PFSK-1 (cell line): ENCODE data around the gene CDT1.

Source experiments
- FOXP2 ChIP-seq: optimal IDR thresholded peaks from 2 replicates; pipeline ENCODE3; 2011; ENCODE audit warnings: borderline replicate concordance, control low read depth, inconsistent platforms; ENCODE audit not compliant: insufficient read depth; ENCODE audit errors: extremely low read length, extremely low read depth
- POLR2AphosphoS5 ChIP-seq: IDR thresholded peaks from 2 replicates; pipeline ENCODE4 v1.6.1; 2012; ENCODE audit warnings: low read depth, mild to moderate bottlenecking, control low read depth, low read length, moderate library complexity
- SIN3A ChIP-seq: IDR thresholded peaks from 2 replicates; pipeline ENCODE4 v1.6.1; 2012; ENCODE audit warnings: mild to moderate bottlenecking, low read length, moderate library complexity, borderline replicate concordance; ENCODE audit not compliant: insufficient read depth
- TAF1 ChIP-seq: IDR thresholded peaks from 2 replicates; pipeline ENCODE4 v1.6.1; 2012; ENCODE audit warnings: low read length, control low read depth, borderline replicate concordance; ENCODE audit not compliant: insufficient read depth
- TF ChIP-seq, protein P1 (sequence below), 2 experiments: IDR thresholded peaks; 2 replicates each; pipeline versions ENCODE4 v1.6.1 to v1.8.0; 2011 to 2012; ENCODE audit warnings: low read depth in 2 of 2, low read length in 2 of 2, control low read depth in 1 of 2, inconsistent platforms in 1 of 2, mild to moderate bottlenecking in 1 of 2, moderate library complexity in 1 of 2; ENCODE audit not compliant: insufficient read depth in 1 of 2

Gene CDT1

DNA sequence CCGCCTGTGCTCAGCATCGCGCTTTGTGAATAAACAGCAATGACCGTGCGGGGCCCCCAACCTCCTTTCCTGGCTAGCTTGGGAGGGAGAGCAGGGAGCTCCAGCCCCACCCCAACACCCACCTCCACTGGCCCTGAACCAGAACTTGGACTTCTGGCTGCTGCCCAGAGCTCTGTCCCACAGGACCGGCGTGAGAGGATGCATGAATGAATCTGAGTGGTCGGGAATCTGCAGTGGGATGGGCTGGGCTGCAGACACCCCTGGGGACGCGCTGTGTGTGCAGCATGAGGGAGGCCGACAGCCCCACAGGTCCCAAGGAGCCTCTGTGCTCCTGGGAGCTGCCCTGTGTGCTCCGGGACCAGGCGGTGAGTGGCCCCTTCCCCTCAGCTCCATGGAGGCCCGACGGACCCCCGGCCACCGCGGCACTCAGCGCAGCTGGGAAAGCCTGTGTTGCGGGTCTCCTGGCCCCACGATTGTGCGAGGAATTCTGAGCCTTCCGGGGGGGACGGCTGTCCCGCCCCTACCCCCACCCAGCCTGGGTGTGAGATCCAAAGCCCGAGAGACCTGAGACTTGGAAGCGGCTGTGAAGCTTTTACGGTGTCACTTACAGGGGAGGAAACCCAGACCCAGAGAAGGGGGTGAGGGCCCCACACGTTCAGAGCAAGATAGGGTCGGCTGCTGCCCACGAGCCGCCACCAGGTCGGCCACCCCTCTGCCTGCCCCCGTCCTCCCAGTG is 24.0 kb upstream of the CDT1 start:
- no peak for TF ChIP-seq POLR2AphosphoS5
- TF ChIP-seq FOXP2 = no peak
- TF ChIP-seq, protein P1, sequence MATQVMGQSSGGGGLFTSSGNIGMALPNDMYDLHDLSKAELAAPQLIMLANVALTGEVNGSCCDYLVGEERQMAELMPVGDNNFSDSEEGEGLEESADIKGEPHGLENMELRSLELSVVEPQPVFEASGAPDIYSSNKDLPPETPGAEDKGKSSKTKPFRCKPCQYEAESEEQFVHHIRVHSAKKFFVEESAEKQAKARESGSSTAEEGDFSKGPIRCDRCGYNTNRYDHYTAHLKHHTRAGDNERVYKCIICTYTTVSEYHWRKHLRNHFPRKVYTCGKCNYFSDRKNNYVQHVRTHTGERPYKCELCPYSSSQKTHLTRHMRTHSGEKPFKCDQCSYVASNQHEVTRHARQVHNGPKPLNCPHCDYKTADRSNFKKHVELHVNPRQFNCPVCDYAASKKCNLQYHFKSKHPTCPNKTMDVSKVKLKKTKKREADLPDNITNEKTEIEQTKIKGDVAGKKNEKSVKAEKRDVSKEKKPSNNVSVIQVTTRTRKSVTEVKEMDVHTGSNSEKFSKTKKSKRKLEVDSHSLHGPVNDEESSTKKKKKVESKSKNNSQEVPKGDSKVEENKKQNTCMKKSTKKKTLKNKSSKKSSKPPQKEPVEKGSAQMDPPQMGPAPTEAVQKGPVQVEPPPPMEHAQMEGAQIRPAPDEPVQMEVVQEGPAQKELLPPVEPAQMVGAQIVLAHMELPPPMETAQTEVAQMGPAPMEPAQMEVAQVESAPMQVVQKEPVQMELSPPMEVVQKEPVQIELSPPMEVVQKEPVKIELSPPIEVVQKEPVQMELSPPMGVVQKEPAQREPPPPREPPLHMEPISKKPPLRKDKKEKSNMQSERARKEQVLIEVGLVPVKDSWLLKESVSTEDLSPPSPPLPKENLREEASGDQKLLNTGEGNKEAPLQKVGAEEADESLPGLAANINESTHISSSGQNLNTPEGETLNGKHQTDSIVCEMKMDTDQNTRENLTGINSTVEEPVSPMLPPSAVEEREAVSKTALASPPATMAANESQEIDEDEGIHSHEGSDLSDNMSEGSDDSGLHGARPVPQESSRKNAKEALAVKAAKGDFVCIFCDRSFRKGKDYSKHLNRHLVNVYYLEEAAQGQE (IDR thresholded peaks at IDR 0.05; ENCODE audit: insufficient read depth in 1 of 2, low read depth in 2 of 2, low read length in 2 of 2) = no peak
- no peak for TF ChIP-seq TAF1
- TF ChIP-seq SIN3A = no peak

GRCh38 chr16:88780142-88781062 is 23.2 kb upstream of the CDT1 start:
- TF ChIP-seq POLR2AphosphoS5 (no peak), FOXP2 (no peak), SIN3A (no peak), TAF1 (no peak)
- TF ChIP-seq, protein P1 (IDR thresholded peaks at IDR 0.05; ENCODE audit: insufficient read depth in 1 of 2, low read depth in 2 of 2, low read length in 2 of 2) = no peak

- no peak for TF ChIP-seq SIN3A
- TF ChIP-seq POLR2AphosphoS5 = no peak
- TF ChIP-seq FOXP2 = no peak
- TF ChIP-seq, protein P1 (IDR thresholded peaks at IDR 0.05; ENCODE audit: insufficient read depth in 1 of 2, low read depth in 2 of 2, low read length in 2 of 2) = no peak
- no peak for TF ChIP-seq TAF1
Measured at GRCh38 chr16:88781140-88782077, 22.2 kb upstream of the CDT1 start.

GRCh38 chr16:88782454-88783390 is 20.9 kb upstream of the CDT1 start:
- TF ChIP-seq SIN3A = no peak
- TF ChIP-seq FOXP2 = no peak
- TF ChIP-seq, protein P1 (IDR thresholded peaks at IDR 0.05; ENCODE audit: insufficient read depth in 1 of 2, low read depth in 2 of 2, low read length in 2 of 2) = no peak
- no peak for TF ChIP-seq TAF1
- TF ChIP-seq POLR2AphosphoS5 = no peak
